Body of pancreas (tissue), 4 donors: Measurements from ENCODE around the gene UMODL1.

Experiments
- POLR2A ChIP-seq, 3 donors: fragments of 450-650 bp; IDR thresholded peaks; one replicate each; pipeline ENCODE4 v1.6.1; 2016; ENCODE audit warnings: antibody characterized with exemption in 3 of 3, mild to moderate bottlenecking in 2 of 3
- TF ChIP-seq, protein P1 (sequence below), 7 experiments: fragments of 450-650 bp in 4 of 7; fragments of 200-600 bp in 3 of 7; sonication (generic) in 3 of 7; IDR thresholded peaks; one replicate each; pipeline ENCODE4 v1.5.1; 2016 to 2019; ENCODE audit warnings: antibody characterized with exemption in 7 of 7

DNA sequence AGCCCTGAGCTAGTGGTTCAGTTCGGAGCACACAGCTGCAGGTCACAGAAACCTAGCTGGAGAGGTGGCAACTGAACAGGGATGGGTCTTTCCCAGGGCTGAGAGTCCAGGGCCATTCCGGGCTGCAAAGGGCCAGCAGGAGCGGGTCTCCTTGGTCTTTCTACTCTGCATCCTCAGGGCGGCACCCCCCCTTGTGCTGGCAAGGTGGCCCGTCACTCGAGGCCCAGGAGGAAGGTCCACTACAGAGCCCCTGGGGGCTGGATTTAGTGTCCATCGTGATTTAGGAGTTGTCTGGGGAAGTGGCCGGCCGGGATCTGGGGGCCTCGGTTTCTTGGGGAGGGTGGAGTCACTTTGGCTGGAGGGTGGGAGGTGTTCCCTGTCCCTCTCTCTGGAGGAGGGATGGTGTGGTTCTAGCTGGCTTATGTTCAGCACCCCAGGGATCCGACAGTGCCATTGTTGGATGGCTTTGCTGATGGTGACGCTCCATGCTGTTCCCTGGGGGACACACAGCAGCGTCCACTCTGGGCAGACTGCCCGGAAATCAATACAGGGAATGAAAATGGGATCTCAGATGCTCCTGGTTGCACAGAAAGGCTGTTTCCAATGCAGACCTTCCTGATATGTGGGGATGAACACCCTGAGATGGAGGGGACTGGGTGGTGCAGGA lies 64.4 kb downstream of the UMODL1 start:
- TF ChIP-seq, protein P1, sequence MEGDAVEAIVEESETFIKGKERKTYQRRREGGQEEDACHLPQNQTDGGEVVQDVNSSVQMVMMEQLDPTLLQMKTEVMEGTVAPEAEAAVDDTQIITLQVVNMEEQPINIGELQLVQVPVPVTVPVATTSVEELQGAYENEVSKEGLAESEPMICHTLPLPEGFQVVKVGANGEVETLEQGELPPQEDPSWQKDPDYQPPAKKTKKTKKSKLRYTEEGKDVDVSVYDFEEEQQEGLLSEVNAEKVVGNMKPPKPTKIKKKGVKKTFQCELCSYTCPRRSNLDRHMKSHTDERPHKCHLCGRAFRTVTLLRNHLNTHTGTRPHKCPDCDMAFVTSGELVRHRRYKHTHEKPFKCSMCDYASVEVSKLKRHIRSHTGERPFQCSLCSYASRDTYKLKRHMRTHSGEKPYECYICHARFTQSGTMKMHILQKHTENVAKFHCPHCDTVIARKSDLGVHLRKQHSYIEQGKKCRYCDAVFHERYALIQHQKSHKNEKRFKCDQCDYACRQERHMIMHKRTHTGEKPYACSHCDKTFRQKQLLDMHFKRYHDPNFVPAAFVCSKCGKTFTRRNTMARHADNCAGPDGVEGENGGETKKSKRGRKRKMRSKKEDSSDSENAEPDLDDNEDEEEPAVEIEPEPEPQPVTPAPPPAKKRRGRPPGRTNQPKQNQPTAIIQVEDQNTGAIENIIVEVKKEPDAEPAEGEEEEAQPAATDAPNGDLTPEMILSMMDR (IDR thresholded peaks at IDR 0.05) = no peak
- TF ChIP-seq POLR2A (IDR thresholded peaks at IDR 0.05) = no peak
